HEK293T (cell line): ENCODE measurements around the gene GOLPH3.

Source experiments
- FOXM1 ChIP-seq: fragments of 450-650 bp; IDR thresholded peaks from 2 replicates; pipeline ENCODE4 v1.6.1; 2017; ENCODE audit warnings: mild to moderate bottlenecking, borderline replicate concordance
- PKNOX1 ChIP-seq: fragments of 450-650 bp; IDR thresholded peaks from 2 replicates; pipeline ENCODE4 v1.6.1; 2016

GRCh38 chr5:32172923-32173266 is 1.2 kb downstream of the GOLPH3 start:
- TF ChIP-seq FOXM1: no peak
- TF ChIP-seq PKNOX1: no peak
